ENCODE results near the gene MED20.

Gene MED20

GRCh38 chr6:41901882-41902519 lies 18.9 kb downstream of the MED20 start:
- no peak for DNase-seq (ENCODE audit: low read depth)

GRCh38 chr6:41900861-41901260 lies 20.1 kb downstream of the MED20 start:
- DNase-seq (ENCODE audit: low read depth) = no peak

- no peak for DNase-seq (ENCODE audit: low read depth)
Observed at GRCh38 chr6:41896281-41896680, 24.7 kb downstream of the MED20 start.

GRCh38 chr6:41895300-41896233 lies 25.4 kb downstream of the MED20 start, which contains the start of gene USP49:
TSS of gene USP49 (minus strand) at chr6:41895375. CDS start at chr6:41806983, 88,392 bp downstream.
- DNase-seq (ENCODE audit: low read depth) = peak; percentile 53

- DNase-seq (ENCODE audit: low read depth) = no peak
Observed at GRCh38 chr6:41894366-41895299, 26.3 kb downstream of the MED20 start.

GRCh38 chr6:41892921-41893564 lies 27.9 kb downstream of the MED20 start:
- DNase-seq (ENCODE audit: low read depth) = no peak

GRCh38 chr6:41887331-41887751 lies 33.6 kb downstream of the MED20 start:
- DNase-seq (ENCODE audit: low read depth) = no peak

- no peak for DNase-seq (ENCODE audit: low read depth)
Observed at GRCh38 chr6:41885930-41886329, 35.0 kb downstream of the MED20 start.

- DNase-seq (ENCODE audit: low read depth) = no peak
Observed at GRCh38 chr6:41884957-41885356, 36.0 kb downstream of the MED20 start.

GRCh38 chr6:41881506-41881905 lies 39.4 kb downstream of the MED20 start:
- no peak for DNase-seq (ENCODE audit: low read depth)

GRCh38 chr6:41878961-41879405 lies 42.0 kb downstream of the MED20 start:
- peak; percentile 25 for DNase-seq (ENCODE audit: low read depth)

GRCh38 chr6:41878246-41878645 lies 42.7 kb downstream of the MED20 start:
- peak; percentile 53 for DNase-seq (ENCODE audit: low read depth)

- DNase-seq (ENCODE audit: low read depth) = no peak
Observed at GRCh38 chr6:41877051-41877680, 43.8 kb downstream of the MED20 start.

- DNase-seq (ENCODE audit: low read depth) = no peak
Observed at GRCh38 chr6:41874741-41875140, 46.2 kb downstream of the MED20 start.

- no peak for DNase-seq (ENCODE audit: low read depth)
Observed at GRCh38 chr6:41872147-41872546, 48.8 kb downstream of the MED20 start.

GRCh38 chr6:41871691-41872090 lies 49.2 kb downstream of the MED20 start:
- DNase-seq (ENCODE audit: low read depth) = no peak

GRCh38 chr6:41859356-41859755 lies 61.6 kb downstream of the MED20 start:
- DNase-seq (ENCODE audit: low read depth) = no peak

- DNase-seq (ENCODE audit: low read depth) = no peak
Observed at GRCh38 chr6:41858703-41859102, 62.2 kb downstream of the MED20 start.

Data from HS-5 (cell line).